Caki2 (cell line): ENCODE data around the gene FLNB. TPM values are rescaled to one million over a fixed set of nuclear protein-coding genes. Genes with fewer than 3 reads are reported as not detected.

ENCODE experiments used
- DNase-seq: peaks from one replicate; pipeline ENCODE4 v3.0.0-alpha.2; 2015; ENCODE audit warnings: low read depth
- in situ Hi-C: cut with HindIII; loops from 2 replicates; pipeline ENCODE4 v1.10.0; 2016; ENCODE audit warnings: low sequenced_read_pairs, low pct_unique_long_range_greater_than_20kb, mixed read lengths
- total RNA-seq: library from RNA; depleted of rRNA; stranded (reverse); fragments of >200 nt; shearing (Covaris generic); gene quantifications from 2 replicates; pipeline ENCODE4 v1.2.3, GENCODE V29; 2014; ENCODE audit warnings: low replicate concordance

The FLNB gene
- total RNA-seq, 1 experiment from 2014 or later, result 197 TPM

DNA sequence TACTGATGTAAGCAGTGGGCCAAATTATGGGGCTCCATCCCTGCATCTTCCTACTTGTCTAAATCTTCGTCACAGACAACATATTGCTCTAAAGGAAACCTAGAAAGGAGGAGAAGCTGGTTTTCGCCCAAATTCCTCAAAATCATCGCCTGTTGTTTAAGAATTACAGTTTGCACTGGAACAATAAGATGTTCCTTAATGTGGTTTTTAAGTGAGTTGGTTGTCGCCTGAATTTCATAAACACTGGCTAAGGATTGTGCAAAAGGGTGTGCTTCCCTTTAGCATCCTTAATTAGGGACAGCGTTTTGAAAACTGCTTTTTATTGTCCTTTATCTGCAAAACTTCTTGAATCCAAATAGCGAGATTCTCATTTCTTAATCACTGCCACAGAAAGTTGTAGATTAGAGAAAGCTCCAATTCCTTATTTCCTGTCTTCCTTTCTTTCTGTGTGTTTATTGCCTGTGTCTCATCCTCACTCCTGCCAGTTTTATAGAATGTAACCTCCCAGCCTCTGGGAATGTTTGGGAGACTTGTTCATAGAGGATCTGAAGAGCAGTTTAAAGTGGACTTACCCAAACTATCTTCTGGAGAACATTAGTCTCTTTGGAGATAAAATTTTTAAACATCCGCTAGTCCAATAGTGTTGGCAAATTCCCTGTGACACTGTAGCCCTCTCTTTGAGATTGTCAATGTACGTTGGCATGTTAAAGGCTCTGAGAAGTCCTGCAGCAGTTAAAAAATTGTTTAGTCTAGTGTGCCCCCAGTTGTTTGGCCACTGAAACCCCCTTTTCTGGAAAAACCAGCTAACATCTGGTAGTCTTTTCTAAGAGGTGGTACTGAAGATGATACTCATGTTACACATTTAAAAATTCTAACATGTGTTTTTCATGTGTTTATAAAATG is 50.4 kb downstream of the FLNB start:
- no peak for DNase-seq
- in situ Hi-C loops, result no loop called here

DNA sequence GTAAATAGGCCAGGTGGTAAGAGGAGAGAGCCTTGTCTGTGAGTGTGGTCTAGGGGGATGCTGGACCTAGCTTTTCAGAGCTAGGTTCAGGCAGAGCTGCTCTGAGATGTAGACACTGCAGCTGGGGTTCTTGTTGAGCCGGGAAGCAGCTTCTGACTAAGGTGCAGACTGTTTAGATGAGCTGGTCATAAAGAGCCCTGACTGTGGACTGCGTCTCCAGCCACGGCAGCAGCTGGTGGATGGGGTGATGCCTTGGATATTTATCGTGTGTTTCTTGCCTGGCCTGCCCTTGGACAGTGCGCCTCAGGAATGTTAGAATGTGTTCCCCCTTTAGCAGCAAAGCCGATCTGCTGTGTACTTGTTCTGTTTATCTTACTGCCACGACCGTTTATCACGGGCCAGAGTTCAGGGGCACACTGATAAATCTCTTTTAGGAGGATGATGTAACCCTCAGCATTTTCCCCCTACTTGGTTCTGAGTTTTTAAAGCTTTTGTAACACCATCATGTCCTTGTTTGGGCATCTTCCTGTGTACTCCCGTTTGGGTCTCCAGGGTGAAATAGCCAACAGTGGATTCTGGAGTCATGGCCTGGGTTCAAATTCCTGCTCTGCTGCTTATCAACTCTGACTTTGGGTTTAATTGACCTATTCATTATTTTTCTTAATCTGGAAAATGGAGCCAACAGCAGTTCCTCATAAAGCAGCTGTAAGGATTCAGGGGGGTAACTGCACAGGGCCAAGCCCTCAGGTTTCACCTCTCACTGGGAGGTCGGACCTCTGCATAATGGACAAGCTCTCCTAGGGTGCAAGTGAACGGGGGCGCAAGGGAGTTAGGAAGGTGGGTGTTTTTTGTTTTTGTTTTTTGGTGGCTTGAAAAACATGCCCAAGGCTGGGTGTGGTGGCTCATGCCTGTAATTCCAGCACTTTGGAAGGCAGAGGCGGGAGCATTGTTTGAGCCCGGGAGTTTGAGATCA is 51.4 kb downstream of the FLNB start:
- peak; percentile 46 for DNase-seq
- in situ Hi-C loops, result no loop called here

GRCh38 chr3:58062472-58062871 is 54.2 kb downstream of the FLNB start:
- in situ Hi-C loops, result no loop called here
- no peak for DNase-seq

DNA sequence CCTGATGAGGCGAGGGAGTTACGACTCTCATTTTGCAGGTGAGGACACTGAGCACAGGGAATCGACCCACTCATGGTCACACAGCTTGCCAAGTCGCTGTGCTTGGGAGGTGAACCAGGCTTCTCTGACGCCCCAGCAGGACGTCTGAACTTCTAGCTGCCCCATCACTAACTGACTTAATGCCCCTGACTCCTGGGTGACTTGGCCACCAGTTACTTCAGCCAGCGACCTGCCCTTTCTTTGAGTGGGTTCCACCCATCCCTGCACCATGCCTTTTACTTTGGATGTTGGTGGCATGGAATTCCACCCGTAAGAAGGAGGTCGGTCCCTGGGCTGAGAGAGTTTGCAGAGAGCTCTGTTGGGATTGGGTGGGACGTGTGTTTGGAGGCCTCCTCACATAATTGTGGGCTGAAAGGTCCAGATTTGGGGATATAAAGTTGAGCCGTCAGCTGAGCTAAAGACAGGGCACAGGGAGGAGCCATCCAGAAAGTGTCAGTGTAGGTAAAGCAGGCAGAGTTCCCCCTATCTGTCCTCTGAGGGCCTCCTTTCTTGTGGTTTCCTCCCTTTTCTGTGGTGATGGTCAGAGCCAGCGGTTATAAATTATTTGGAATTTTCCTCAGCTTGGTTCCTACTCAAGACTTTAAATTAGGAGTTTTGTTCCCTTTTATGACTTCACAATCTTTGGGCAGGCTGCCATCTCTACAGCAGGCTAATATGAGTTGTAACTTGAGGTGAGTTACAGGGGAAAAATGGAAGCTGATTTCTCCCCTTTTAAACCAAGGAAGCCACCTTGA is 55.0 kb downstream of the FLNB start:
- in situ Hi-C loops, result no loop called here
- no peak for DNase-seq

- in situ Hi-C loops, result no loop called here
- DNase-seq, result no peak
Measured at GRCh38 chr3:58064923-58065638, 56.9 kb downstream of the FLNB start.

DNA sequence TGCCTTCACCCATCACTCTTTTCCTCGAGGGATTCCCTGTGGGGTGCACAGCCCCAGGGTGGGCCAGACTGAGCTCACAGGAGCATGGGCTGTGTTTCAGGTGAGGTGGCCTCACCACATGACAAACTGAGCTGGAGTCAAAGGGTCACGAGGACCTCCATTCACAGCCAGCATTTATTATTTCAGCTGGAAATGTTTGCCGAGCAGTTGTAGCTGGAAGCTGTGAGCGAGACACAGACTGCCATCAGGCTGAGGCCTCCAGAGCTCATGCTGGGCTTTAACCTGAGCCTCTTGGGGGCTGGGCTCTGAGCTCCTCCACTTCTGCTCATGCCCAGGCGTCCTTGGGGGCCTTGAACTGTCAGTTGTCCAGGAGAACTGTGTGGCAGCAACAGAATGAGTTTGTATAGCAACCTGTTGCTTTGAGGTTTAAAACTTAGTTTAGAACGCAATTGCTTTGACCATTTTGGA is 57.5 kb downstream of the FLNB start:
- in situ Hi-C loops, result no loop called here
- DNase-seq, result no peak

GRCh38 chr3:58066842-58067241 is 58.6 kb downstream of the FLNB start:
- no peak for DNase-seq
- in situ Hi-C loops, result no loop called here

- in situ Hi-C loops, result no loop called here
- no peak for DNase-seq
Measured at GRCh38 chr3:58068122-58068809, 60.0 kb downstream of the FLNB start.

DNA sequence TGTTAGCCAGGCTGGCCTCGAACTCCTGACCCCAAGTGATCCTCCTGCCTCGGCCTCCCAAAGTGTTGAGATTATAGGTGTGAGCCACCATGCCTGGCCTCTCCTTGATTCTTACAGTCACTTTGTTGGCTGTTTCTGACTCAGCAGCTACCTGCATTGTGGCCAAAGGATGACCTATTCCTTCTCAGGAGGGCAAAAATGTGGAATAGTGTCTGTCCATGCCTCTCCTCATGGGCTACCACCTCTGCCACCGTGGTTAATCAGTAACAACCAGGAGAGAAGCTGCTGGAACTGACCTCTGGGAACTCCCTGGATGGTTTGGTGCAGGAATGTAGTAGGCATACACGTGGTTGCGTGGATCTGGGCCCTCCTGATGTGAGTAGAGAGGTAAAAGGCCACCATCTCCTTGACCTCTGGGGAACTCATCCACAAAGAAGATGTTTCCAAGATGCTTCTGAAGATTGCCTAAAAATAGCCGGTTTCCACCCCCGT is 63.3 kb downstream of the FLNB start:
- peak; percentile 97 for DNase-seq
- in situ Hi-C loops, result no loop called here

DNA sequence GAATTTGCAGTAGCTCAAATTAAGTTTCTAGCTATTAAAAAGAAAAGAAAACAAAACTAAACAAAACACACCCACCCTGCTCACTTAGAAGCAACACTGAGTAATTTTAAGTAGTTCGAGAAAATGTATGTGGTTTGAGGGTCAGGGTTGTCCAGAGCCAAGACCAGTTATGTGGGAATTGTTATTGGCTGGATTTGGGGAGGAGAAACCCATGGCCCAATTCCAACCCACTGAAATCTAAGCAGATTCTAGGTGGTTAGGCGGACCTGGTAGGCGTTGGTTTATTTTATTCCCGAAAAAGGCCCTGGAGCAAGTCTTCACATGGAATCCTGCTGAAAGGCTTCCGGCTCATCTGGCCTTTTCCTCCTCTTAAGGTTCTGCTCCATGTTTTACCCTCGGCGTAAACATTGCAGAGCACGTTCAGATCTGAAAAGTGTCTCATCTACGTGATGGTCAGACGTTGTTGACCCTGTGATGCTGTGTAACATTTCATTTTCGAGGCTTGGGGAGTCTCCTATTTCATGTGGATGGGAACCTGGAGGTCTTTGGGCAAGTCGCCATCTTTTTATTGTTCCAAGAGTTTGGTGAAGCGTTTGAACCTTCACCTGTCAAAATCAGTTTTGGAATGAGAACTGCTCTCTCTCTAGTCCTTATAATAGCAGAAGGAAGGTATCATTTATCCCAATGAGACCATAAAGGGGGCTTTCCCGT is 64.0 kb downstream of the FLNB start:
- in situ Hi-C loops, result no loop called here
- no peak for DNase-seq

DNA sequence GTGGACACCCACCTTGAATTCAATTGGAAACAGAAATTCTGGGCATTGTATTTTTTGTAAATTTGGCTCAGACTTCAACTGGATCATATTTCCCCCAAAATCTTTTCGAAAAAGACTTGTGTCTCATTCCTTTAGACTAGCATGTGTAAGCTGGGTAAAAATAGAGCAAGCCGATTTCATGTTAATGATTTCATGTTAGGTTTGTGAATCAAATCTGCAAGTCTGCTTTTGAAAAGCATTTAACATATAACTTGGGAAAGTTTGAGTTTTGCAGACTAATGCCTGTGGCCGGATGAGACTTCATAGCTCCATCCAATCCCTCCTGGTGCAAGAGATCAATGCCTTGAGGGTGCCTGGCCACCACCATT is 64.5 kb downstream of the FLNB start:
- in situ Hi-C loops, result no loop called here
- DNase-seq, result no peak

DNA sequence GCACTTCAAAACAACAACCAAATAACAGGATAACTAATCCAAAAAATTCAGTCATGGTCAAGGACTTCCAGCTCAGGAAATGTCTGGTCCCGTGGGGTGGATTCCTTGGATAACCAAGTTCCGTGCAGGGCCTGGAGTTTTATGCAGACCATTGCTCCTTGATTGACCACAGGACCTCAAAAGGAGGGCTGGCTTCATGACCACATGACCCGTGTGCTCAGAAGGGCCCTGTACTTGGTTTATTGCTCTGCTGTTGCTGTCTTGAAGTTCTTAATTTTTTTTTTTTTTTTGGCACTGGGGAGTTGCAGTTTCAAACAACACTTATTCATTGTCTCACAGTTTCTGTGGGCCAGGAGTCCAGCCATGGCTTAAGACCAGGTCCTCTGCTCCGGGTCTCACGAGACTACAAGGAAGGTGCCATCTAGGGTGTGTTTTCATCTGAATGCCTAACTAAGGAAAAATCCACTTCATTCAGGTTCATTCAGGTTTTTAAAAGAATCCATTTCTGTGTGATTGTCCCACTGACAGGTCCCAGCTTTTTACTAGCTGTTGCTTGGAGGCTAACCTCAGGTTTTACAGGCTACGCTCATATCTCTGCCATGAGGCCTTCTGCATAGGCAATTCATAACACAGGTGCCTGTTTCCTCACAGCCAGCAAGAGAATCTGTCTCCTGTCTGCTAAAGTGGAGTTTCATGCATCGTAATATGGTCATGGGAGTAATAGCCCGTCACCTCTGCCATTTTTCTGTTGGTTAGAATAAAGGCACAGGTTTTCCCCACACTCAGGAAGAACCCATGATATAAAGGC is 65.3 kb downstream of the FLNB start:
- in situ Hi-C loops, result no loop called here
- DNase-seq, result no peak

DNA sequence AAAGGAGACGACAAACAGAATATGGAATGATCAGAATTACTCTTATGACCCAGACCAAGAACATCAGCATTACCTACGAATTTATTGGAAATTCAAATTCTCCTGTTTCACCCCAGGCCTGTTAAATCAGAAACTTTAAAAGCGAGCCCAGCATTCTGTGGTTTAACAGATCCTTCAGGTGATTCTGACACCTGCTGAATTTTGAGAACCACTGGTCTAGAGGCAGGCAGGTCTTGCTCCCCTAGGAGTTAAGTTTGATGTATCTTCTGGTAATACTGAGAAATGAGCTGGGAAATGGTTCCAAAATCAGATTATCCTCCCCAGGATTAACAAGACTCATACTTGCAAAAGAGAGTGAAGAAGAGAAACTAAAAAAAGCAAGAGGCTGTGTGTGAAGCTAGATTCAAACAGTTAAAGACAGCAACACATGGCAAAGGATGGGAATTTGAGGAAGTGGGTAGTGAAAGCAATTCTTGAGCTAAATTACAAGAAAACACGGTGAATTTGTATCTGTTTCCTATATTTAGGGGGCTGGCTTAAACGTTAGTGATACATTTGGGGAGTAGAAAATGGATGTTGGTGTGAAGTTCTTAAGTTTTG is 66.0 kb downstream of the FLNB start:
- DNase-seq, result no peak
- in situ Hi-C loops, result no loop called here

GRCh38 chr3:58074997-58075396 is 66.8 kb downstream of the FLNB start:
- DNase-seq, result no peak
- in situ Hi-C loops, result no loop called here

DNA sequence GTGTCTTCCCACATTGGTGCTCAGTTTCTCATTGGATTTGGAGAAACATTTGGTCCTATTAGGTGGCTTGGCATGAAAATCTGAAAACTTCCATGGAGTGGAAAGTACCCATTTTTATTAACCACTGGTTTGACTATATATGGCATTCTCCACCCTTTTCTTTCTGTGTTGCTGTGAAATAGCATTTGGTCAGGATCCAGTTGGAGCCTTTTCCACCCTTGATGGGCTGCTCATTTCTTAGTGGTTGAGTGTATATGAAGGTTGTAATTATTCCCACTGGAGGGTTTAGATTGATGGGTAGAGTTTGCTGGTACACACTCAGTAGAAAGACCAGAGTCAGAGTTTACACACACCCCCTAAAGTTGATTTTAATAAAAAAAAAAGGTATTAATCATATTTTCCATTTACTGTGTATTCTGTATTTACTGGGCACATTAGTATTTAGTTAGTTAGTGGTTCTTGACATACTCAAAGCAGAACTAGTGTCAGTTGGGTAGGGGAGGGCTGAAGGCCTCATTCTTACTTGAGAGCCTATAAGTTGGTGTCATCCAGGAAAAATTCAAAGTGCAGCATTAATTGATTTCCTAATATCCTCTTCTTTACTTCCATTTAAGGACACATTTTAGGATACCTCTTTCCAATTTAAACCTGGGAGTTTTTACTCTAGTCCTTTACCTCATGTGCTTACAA is 69.5 kb downstream of the FLNB start:
- in situ Hi-C loops, result no loop called here
- no peak for DNase-seq
